GM19468 (cell line): ENCODE results near the gene ZNF765.
A peak's percentile ranks its signal among the peaks of the same experiment; 100 is the strongest.
"Not testable (repeated sequence)": the region's sequence is repeated elsewhere in the genome, so short reads cannot be mapped to it uniquely, and the experiment has no call there.

ENCODE experiments used
- ATAC-seq: cut with Tn5 transposase; IDR thresholded peaks from one replicate; pipeline ENCODE4 v1.9.1; 2021; ENCODE audit warnings: mild to moderate bottlenecking, moderate library complexity, moderate number of reproducible peaks; ENCODE audit not compliant: unreplicated experiment; ENCODE audit errors: extremely low read depth

Gene ZNF765

DNA sequence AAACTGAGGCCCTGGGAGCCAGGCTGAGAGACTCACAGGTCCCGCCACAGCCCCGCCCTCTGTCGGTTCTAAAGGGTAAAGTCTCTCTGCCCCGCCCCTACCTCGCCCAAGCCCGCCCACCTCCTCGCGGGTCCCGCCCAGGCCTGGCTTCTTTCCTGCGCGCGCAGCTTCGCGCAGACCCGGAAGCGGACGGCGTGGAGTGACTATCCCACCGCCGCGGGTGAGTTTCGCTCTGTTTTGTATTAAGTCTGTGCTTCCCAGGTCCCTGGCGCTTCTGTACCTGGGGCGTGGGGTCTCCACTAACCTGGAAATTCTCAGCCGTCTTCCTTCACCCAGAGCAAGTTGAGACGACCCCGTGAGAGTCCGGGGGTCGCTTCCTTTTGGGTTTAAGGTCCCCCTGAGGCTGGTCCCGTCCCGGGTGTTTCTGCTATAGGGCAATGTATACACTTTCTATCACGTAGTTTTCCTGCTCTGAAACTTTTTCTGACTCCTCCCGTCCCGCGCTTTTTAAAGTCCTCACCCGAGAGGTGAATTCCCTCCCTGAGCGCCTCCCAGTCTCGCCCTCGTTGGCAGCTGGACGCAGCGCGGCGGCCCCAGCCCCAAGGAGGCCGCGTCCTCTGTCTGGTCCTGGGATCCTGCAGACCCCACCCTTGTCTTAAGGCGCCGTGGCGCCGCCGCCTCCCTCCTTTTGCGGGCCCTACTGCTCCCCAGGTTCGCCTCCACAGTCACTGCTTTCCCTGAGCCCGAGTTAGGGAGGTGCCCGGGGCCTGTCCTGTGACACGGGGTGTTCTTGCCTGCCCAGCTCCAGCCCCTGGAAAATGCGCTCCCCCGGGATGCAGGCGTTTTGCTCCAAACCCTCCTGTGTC lies at the start of gene ZNF765:
TSS of gene ZNF765 (plus strand) at position 176 of the 866 bp plus-strand sequence. CDS start 2,867 bp downstream, outside the sequence.
- ATAC-seq, result peak; percentile 93

DNA sequence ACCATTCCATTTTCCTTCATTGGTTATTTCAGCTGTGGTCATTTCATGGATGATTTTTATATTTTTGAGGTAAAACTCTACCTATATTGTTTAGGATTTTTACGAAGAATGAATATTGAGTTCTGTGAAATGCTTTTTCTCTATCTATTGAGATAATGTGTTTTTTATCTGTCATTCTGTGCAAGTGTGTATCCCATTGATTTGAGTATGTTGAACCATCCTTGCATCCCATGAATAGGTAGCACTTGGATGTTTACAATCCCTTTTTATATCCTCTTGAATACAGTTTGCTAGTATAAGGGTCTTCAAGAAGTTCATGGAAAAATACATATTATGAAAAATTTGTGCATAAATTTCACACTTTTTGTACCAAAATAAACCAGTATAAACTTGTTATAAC lies 39.2 kb upstream of the ZNF765 start:
- ATAC-seq, result no peak

GRCh38 chr19:53357821-53358581 lies 36.9 kb upstream of the ZNF765 start:
- no peak for ATAC-seq

DNA sequence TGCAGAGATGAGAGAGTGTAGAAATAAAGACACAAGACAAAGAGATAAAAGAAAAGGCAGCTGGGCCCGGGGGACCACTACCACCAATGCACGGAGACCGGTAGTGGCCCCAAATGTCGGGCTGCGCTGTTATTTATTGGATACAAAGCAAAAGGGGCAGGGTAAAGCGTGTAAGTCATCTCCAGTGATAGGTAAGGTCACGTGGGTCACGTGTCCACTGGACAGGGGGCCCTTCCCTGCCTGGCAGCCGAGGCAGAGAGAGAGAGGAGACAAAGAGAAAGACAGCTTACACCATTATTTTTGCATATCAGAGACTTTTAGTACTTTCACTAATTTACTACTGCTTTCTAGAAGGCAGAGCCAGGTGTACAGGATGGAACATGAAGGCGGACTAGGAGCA lies 34.9 kb upstream of the ZNF765 start:
- not testable (repeated sequence) for ATAC-seq

- peak; percentile 68 for ATAC-seq
Observed at GRCh38 chr19:53365134-53365898, 29.6 kb upstream of the ZNF765 start, which contains the start of gene ZNF525. ZNF525 (plus strand) TSS chr19:53365705; CDS start chr19:53372282, 6,577 bp downstream.

- ATAC-seq, result no peak
Observed at GRCh38 chr19:53365899-53366493, 29.0 kb upstream of the ZNF765 start.

- no peak for ATAC-seq
Observed at GRCh38 chr19:53372196-53372595, 22.8 kb upstream of the ZNF765 start.

- ATAC-seq, result no peak
Observed at GRCh38 chr19:53374288-53374687, 20.7 kb upstream of the ZNF765 start.

DNA sequence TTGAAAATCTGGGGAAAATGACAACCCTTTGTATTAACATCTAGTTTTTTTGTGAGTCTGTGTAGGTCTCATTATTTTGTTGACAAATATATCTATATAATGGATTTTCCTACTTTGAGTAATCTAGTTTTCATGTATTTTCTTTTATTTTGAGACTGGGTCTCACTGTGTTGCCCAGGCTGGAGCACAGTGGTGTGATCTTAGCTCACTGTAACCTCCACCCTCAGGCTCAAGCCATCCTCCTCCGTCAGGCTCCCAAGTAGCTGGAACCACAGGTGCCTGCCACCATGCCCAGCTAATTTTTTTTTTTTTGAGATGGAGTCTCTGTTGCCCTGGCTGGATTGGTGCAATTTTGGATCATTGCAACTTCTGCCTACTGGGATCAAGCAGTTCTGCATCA lies 20.2 kb upstream of the ZNF765 start:
- no peak for ATAC-seq

DNA sequence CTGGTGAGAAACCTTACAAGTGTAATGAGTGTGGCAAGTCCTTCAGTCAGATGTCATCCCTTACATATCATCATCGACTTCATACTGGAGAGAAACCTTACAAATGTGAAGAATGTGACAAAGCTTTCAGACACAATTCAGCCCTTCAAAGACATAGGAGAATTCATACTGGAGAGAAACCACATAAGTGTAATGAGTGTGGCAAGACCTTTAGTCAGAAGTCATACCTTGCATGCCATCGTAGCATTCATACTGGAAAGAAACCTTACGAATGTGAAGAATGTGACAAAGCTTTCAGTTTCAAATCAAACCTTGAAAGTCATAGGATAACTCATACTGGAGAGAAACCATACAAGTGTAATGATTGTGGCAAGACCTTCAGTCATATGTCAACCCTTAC lies 13.6 kb upstream of the ZNF765 start:
- no peak for ATAC-seq

- ATAC-seq, result no peak
Observed at GRCh38 chr19:53388168-53388567, 6.8 kb upstream of the ZNF765 start.

DNA sequence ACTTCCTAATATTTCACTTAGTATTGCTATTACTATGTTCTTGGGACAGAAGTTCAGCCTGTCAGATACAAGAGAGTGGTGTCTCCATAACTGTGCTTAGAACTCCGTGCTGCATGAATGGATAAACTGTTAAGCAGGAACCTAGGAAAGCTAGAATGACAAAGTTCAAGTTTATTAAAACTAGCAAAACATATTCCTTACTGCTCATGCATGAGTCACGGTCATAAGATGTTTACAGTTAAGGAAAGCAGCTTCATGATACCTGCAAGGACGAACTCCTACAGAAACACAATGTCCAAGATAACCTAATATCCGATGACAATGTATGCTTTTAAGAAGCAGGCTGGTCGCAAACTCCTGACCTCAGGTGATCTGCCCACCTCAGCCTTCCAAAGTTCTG lies 6.0 kb upstream of the ZNF765 start:
- ATAC-seq, result no peak

GRCh38 chr19:53389571-53389970 lies 5.4 kb upstream of the ZNF765 start:
- ATAC-seq, result no peak

DNA sequence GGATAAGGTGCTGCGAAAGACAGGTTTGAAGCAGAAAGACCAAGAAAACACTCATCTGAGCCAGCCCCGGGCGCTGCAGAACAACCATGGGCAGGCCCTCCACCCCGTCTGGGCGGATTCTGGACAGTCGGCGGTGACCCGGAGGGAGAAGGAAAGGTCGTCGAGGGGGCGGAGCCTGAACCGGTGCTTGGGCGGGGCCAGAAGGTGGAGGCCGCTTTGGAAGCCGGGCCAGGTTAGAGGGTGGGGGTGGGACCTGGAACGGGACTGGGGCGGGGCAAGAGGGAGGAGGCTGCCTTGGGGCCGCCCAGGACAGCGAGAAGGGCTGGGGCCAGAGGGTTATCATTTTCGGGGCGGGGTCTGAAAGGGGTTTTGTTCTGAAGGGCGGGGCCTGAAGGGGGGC lies 5.0 kb upstream of the ZNF765 start:
- no peak for ATAC-seq

DNA sequence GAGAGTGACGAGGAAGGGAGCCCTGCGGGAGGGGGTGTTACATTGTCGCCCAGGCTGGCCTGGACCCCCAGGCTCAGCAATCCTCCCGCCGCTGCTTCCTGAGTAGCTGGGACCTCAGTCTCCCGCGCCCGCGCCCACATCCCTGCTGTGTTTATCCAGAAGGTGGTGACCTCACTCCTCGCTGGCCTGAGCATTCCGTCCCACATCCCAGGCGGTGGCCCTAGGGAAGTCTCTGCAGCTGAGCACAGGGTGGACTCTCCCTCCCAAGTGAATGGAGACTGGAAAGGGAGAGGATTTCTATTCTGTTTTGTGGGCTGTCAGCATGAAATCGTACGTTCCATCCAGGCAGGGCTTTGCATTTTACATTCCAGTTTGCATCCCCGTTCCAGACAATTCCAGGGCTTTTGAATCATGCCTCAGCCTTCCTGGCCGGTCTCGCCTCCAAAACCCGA lies 401 bp upstream of the ZNF765 start:
- ATAC-seq, result no peak

GRCh38 chr19:53395840-53396524 lies 1.0 kb downstream of the ZNF765 start:
- ATAC-seq, result not testable (repeated sequence)

DNA sequence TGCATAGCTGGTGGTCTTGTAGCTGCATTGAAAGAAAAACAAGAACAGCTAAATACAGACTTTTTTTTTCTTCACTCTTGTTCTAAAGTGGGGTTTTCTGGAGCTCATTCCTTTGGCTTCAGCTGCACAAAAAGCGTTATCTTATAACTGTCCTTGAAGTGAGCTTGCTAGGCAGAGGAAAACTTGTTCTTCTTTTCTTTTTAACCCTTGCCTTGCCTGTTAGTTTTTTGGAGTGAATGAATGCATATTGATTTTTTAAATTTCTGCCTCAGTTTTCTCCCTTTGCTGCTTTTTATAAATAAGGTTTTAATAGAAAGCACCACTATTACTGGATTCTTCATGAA lies 1.5 kb downstream of the ZNF765 start:
- no peak for ATAC-seq

- ATAC-seq, result not testable (repeated sequence)
Observed at GRCh38 chr19:53397918-53398317, 3.0 kb downstream of the ZNF765 start.

DNA sequence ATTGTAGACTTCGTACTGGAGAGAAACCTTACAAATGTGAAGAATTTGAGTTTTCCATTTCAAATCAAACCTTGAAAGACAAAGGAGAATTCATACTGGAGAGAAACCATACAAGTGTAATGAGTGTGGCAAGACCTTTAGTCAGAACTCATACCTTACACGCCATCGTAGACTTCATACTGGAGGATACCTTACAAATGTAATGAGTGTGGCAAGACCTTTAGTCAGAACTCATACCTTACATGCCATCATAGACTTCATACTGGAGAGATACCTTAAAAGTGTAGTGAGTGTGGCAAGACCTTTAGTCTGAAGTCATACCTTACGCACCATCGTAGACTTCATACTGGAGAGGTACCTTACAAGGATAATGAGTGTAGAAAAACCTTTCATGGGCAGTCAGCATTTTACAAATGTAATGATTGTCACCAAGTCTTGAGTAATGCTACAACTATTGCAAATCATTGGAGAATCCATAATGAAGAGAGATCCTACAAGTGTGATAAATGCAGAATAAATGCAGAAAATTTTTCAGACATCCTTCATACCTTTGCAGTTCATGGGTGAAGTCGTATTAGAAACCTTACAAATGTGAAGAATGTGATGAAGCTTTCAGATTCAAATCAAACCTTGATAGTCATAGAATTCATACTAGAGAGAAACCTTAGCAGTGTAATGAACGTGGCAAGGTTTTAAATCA lies 14.7 kb downstream of the ZNF765 start:
- no peak for ATAC-seq
